ENCODE measurements around the gene DHRS2.

- TF ChIP-seq CTCF (IDR thresholded peaks at IDR 0.05 in 2 of 3, conservative IDR thresholded peaks at IDR 0.05 in 1 of 3; ENCODE audit: control insufficient read depth in 2 of 3, extremely low read depth in 1 of 3, insufficient read depth in 1 of 3, low read depth in 3 of 3, low read length in 3 of 3) (no peak), POLR2A (IDR thresholded peaks at IDR 0.05; ENCODE audit: low read depth, low read length) (no peak)
Measured at GRCh38 chr14:23694085-23694948, 58.2 kb downstream of the DHRS2 start.

Measured in GM12878 (cell line).